ENCODE measurements around the gene VCX3A. TPM values are rescaled to one million over a fixed set of nuclear protein-coding genes. Genes with fewer than 3 reads are reported as not detected.

Gene VCX3A
- total and polyA plus RNA-seq, 2 donors (not counting 1 experiment from before 2014, with no cell fraction given), result not detected

DNA sequence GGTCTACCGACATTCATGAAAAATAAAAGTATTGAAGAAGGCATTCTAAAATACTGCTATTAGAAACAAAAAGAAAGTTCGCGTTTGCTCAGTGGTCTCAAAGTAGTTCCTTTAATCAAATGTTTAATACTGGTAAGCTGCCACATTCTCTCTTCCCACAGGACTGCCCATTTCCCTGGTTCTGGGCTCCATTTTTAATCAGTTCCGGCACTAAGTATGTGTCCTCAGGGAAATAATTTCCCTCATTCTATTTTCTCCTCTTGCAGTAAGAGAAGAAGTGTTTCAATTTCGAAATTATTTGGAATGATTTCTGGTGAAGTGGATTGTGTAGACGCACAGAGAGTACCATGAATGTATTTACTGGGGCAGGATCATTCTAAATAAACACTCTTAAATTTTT lies 17.5 kb downstream of the VCX3A start:
- Mint-ChIP-seq H3K4me1 (no peaks in the 10 kb centered on the region), H3K27ac (no peak overlapping the region), H3K9me3 (ENCODE audit: insufficient read depth) (no peaks in the 10 kb centered on the region), H3K4me3 (no peak overlapping the region), H3K27me3 (no peaks in the 10 kb centered on the region)
- Histone ChIP-seq H3K9me3 (ENCODE audit: control extremely low read depth in 1 of 3, control insufficient read depth in 2 of 3, insufficient read depth in 1 of 3, low read length in 2 of 3) (peaks cover 0 to 2% (median 0%) of the 10 kb centered on the region in 3 donors), H4K20me1 (ENCODE audit: control insufficient read depth, insufficient read depth, low read length, poor library complexity, severe bottlenecking) (no peaks in the 10 kb centered on the region), H3K27ac (ENCODE audit: low read length in 2 of 2) (no peak overlapping the region), H3K27me3 (replicated peaks in 1 of 4; ENCODE audit: control extremely low read depth in 1 of 4, control insufficient read depth in 3 of 4, insufficient read depth in 4 of 4, low read length in 3 of 4) (no peaks in the 10 kb centered on the region), H3K4me3 (ENCODE audit: control extremely low read depth in 1 of 5, extremely low read depth in 1 of 5, insufficient read depth in 1 of 5, low read depth in 2 of 5, low read length in 4 of 5) (no peak overlapping the region), H3K79me2 (ENCODE audit: control insufficient read depth, insufficient read depth, low read length) (no peaks in the 10 kb centered on the region), H3K4me1 (ENCODE audit: control insufficient read depth in 2 of 2, insufficient read depth in 2 of 2, low read length in 2 of 2) (no peaks in the 10 kb centered on the region), H3K36me3 (replicated peaks in 1 of 2; ENCODE audit: control extremely low read depth in 1 of 2, control insufficient read depth in 1 of 2, extremely low read depth in 1 of 2, insufficient read depth in 2 of 2, low read length in 1 of 2) (no peaks in the 10 kb centered on the region), H2AFZ (ENCODE audit: insufficient read depth, low read depth, low read length, poor library complexity, severe bottlenecking) (no peak overlapping the region), H3K4me2 (replicated peaks; ENCODE audit: low read depth, low read length, poor library complexity, severe bottlenecking) (no peak overlapping the region), H3K9ac (ENCODE audit: low read length) (no peak overlapping the region)
- no peak for DNase-seq
- intact Hi-C loops (cut with micrococcal nuclease), result no loop called here
- POLR2A ChIA-PET, result no interaction called here
- TF ChIP-seq, protein P1, sequence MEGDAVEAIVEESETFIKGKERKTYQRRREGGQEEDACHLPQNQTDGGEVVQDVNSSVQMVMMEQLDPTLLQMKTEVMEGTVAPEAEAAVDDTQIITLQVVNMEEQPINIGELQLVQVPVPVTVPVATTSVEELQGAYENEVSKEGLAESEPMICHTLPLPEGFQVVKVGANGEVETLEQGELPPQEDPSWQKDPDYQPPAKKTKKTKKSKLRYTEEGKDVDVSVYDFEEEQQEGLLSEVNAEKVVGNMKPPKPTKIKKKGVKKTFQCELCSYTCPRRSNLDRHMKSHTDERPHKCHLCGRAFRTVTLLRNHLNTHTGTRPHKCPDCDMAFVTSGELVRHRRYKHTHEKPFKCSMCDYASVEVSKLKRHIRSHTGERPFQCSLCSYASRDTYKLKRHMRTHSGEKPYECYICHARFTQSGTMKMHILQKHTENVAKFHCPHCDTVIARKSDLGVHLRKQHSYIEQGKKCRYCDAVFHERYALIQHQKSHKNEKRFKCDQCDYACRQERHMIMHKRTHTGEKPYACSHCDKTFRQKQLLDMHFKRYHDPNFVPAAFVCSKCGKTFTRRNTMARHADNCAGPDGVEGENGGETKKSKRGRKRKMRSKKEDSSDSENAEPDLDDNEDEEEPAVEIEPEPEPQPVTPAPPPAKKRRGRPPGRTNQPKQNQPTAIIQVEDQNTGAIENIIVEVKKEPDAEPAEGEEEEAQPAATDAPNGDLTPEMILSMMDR (IDR thresholded peaks at IDR 0.05), result no peak
- TF ChIP-seq EZH2 (IDR thresholded peaks at IDR 0.05; ENCODE audit: borderline replicate concordance, insufficient read depth, low read depth, low read length, poor library complexity, severe bottlenecking), result no peak
- ATAC-seq (ENCODE audit: low read depth), result no peak
- CTCF ChIA-PET, result no interaction called here
- WGBS (ENCODE audit: insufficient coverage), result no CpG with 5 or more reads among the region's 6 CpGs

DNA sequence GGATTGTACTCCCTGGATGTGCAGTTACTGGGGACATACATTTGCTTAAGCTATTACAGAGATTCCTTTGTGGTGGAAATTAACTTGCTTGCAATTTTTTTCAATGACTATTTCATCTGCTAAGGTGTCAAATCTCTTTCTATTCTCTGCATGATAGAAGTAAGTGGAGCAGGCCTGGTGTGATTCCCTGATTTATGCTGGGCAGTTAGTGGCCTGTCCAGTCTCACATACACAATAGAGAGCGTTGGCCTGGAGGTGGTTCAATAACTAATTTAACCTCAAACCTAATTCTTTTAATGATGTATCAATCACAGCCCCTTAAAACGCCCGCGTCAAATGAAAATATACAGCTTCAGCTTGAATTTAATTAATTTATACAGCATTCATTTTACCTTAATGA lies 28.5 kb downstream of the VCX3A start:
- H3K27me3 Mint-ChIP-seq, result no peaks in the 10 kb centered on the region
- no peak overlapping the region for H3K4me3 Mint-ChIP-seq
- Histone ChIP-seq H3K27me3 (replicated peaks in 1 of 4; ENCODE audit: control extremely low read depth in 1 of 4, control insufficient read depth in 3 of 4, insufficient read depth in 4 of 4, low read length in 3 of 4) (no peaks in the 10 kb centered on the region), H3K79me2 (ENCODE audit: control insufficient read depth, insufficient read depth, low read length) (no peaks in the 10 kb centered on the region), H3K4me2 (replicated peaks; ENCODE audit: low read depth, low read length, poor library complexity, severe bottlenecking) (no peak overlapping the region), H4K20me1 (ENCODE audit: control insufficient read depth, insufficient read depth, low read length, poor library complexity, severe bottlenecking) (no peaks in the 10 kb centered on the region), H3K4me3 (ENCODE audit: control extremely low read depth in 1 of 5, extremely low read depth in 1 of 5, insufficient read depth in 1 of 5, low read depth in 2 of 5, low read length in 4 of 5) (no peak overlapping the region), H3K9me3 (ENCODE audit: control extremely low read depth in 1 of 3, control insufficient read depth in 2 of 3, insufficient read depth in 1 of 3, low read length in 2 of 3) (no peaks in the 10 kb centered on the region), H3K36me3 (replicated peaks in 1 of 2; ENCODE audit: control extremely low read depth in 1 of 2, control insufficient read depth in 1 of 2, extremely low read depth in 1 of 2, insufficient read depth in 2 of 2, low read length in 1 of 2) (no peaks in the 10 kb centered on the region), H2AFZ (ENCODE audit: insufficient read depth, low read depth, low read length, poor library complexity, severe bottlenecking) (no peak overlapping the region), H3K9ac (ENCODE audit: low read length) (no peak overlapping the region), H3K27ac (ENCODE audit: low read length in 2 of 2) (no peak overlapping the region), H3K4me1 (ENCODE audit: control insufficient read depth in 2 of 2, insufficient read depth in 2 of 2, low read length in 2 of 2) (no peaks in the 10 kb centered on the region)
- WGBS (ENCODE audit: insufficient coverage), result no CpG with 5 or more reads among the region's 4 CpGs
- ChIA-PET CTCF (no interaction called here), POLR2A (no interaction called here)
- no peak overlapping the region for H3K27ac Mint-ChIP-seq
- ATAC-seq (ENCODE audit: low read depth) (no peak), DNase-seq (no peak)
- H3K4me1 Mint-ChIP-seq, result no peaks in the 10 kb centered on the region
- no peaks in the 10 kb centered on the region for H3K9me3 Mint-ChIP-seq (ENCODE audit: insufficient read depth)
- TF ChIP-seq, protein P1 (IDR thresholded peaks at IDR 0.05), result no peak
- no peak for TF ChIP-seq EZH2 (IDR thresholded peaks at IDR 0.05; ENCODE audit: borderline replicate concordance, insufficient read depth, low read depth, low read length, poor library complexity, severe bottlenecking)
- intact Hi-C loops (cut with micrococcal nuclease), result no loop called here
